Neural cell (in vitro differentiated cells): ENCODE results near the gene TK2.

Experiments
- EP300 ChIP-seq: fragments of 450-650 bp; conservative IDR thresholded peaks from 2 replicates; pipeline ENCODE4 v1.6.1; 2014; ENCODE audit warnings: antibody characterized with exemption, mild to moderate bottlenecking, moderate library complexity; ENCODE audit not compliant: poor library complexity, severe bottlenecking
- EZH2 ChIP-seq: fragments of 200-600, 300-800 bp; shearing (Covaris generic), sonication (generic); IDR thresholded peaks from 2 replicates; pipeline ENCODE4 v1.6.1; 2014; ENCODE audit warnings: antibody characterized with exemption, low read length, borderline replicate concordance, mild to moderate bottlenecking; ENCODE audit not compliant: insufficient read depth, poor library complexity, severe bottlenecking
- MXI1 ChIP-seq: fragments of 450-650 bp; conservative IDR thresholded peaks from 2 replicates; pipeline ENCODE4 v1.6.1; 2014; ENCODE audit warnings: antibody characterized with exemption, mild to moderate bottlenecking; ENCODE audit not compliant: poor library complexity, severe bottlenecking
- TF ChIP-seq, protein P1 (sequence below): fragments of 450-650 bp; IDR thresholded peaks from 2 replicates; pipeline ENCODE4 v1.5.1; 2014; ENCODE audit warnings: antibody characterized with exemption, mild to moderate bottlenecking, moderate library complexity; ENCODE audit not compliant: poor library complexity, severe bottlenecking

DNA sequence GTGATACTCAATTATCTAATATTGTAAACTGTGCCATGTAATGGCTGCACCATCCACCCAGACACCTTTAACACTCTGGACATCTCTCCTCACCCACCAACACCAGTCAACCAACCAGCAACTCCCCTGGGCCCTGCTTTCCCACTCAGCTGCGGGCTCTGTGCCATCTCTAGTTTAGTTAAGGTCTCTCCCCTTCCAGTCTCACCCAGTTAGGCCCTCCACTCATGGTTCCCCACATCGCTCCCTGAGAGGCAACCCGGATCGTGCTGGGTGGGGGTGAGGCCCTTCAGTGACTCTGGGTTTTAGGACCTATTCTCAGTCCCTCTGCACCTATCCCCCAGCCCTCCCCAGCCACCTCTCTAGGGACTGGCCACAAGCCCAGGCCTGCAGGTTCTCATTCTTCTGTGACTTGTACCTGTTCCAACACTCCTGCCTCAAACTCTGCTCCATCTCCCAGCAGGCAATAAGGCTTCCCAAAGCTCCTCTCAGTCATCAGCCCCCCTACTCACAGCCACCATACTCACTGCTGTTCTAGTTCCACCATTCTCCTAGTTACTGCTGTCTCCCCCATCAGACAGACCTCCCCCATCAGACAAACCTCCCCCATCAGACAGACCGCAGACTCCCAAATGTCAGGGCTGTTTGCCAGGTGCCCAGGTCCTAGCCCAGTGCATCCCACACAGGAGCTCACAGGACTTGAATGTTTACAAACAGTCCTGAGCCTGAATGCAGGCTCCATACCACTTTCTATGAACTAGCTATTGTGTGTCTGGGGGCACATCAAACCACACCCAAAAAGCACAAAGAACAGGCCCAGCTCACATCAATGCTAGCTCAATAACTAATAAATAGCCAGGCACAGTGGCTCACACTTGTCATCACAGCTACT, 2.6 kb downstream of the TK2 start:
- no peak for TF ChIP-seq EZH2
- TF ChIP-seq, protein P1, sequence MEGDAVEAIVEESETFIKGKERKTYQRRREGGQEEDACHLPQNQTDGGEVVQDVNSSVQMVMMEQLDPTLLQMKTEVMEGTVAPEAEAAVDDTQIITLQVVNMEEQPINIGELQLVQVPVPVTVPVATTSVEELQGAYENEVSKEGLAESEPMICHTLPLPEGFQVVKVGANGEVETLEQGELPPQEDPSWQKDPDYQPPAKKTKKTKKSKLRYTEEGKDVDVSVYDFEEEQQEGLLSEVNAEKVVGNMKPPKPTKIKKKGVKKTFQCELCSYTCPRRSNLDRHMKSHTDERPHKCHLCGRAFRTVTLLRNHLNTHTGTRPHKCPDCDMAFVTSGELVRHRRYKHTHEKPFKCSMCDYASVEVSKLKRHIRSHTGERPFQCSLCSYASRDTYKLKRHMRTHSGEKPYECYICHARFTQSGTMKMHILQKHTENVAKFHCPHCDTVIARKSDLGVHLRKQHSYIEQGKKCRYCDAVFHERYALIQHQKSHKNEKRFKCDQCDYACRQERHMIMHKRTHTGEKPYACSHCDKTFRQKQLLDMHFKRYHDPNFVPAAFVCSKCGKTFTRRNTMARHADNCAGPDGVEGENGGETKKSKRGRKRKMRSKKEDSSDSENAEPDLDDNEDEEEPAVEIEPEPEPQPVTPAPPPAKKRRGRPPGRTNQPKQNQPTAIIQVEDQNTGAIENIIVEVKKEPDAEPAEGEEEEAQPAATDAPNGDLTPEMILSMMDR, result no peak
- TF ChIP-seq EP300, result no peak
- no peak for TF ChIP-seq MXI1
